Middle frontal gyrus (tissue), 1 donor: ENCODE measurements around the gene SGCD.

Experiments
- DNase-seq: peaks from one replicate; pipeline ENCODE4 v3.0.0-alpha.2; 2015; ENCODE audit warnings: low spot score; ENCODE audit errors: extremely low spot score

The SGCD gene

DNA sequence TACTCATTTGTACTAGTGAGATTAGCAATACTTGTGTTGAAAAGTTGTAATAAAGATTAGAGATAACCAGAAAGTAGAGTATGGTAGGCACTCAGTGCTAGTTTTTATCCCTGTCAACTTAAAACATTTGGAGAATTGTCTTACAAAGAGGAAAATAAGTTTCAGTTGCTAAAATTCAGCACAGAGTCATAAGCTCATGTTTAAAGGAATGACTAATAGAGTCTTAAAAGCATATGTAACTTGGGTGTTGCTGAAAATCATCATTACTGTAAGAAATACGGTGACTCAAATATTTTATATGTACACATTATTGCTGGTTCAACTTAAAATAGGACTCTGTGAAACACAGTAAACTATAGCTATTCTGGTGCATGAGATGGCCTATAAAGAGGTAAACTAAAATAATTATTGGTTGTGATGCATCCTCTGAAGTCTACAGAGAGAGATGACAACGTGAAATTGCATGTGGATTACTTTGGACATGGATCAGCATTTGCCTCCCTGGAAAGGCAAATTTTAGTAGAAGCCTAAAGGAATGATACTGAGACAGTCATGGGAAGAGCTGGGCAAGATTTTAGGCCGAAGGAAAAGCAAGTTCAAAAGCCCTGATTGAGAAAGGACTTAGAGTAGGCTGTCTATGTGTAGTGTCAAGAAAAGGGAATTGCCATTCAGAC is 34.6 kb downstream of the SGCD start:
- no peak for DNase-seq

DNA sequence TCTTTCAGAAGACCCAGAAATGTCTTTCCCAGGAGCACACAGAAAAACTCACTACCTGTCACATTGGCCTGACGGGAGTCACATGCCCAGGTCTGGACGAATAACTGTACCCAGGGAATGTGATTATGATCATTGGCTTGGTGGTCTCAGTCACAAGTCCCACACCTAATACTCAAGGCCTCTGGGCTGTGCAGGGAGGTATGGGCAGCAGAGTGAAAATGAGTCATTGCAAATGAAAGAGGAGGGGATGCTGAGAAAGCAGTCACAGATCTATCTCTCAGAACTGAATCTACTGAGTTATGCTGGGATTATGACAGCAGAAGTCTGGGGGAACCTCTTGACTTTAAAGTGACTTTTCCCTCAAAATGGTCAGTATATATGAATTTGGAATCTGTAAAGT is 36.9 kb downstream of the SGCD start:
- DNase-seq = no peak

DNA sequence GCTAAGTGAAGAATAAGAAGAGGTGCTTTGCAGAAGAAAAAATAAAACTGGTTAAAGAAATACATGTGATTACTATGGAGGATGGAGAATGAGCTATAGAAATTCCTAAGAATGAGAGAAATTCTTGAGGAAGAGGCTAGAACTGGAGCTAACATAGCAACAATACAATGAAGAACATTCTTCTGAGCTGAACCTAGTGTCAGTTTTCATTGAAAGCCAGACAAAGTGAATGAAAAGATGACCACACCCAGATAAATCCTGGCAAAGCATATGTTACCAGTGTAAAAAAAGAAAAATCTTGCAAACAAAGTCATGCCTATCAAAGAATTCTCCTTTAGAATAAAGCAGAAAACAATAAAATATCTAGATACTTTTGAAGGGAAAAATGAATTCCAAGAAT is 39.6 kb downstream of the SGCD start:
- DNase-seq = no peak

DNA sequence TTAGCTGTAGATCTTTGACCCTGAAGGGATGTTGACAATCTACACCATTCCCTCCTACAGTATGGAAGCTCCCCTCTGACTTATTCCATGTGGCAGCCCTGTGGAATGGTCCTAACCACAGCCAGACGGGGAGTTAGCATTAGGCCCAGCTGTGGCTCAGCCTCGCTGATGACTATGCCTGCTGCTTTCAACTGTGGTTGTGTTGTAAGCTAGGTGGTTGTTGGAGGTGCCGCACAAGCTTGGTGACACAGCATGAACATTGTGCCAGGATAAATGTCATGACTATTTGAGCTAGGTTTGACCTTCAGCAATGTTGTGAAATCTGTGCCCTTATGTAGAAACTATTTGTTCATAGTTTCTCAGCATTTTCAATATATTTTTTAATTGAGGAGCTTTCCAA is 40.6 kb downstream of the SGCD start:
- no peak for DNase-seq

DNA sequence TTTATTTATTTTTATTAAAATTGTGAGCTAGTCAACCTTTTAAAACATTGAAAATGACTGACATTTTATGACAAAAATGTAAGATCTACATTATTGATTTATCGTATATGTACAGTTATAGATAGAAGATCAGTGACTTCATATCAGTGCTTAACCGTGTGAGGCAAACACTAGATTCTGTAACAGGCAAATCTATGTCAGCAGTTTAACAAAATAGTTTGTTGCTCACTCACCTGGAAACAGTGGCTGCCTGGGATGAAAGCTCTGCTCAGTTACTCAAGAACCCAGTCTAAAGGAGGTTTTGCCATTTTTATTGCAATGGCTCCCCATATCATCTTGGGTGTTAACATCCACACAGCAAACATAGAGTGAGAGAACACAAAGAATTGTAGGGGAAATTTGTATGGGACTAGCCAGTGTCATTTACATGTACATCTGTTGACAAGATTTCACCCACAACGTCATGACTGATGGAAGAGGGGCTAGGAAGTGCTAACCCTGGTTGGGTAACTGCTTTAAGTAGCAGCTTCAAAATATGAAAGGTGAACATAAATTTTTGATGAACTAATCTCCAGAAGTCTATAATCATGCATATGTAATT is 49.0 kb downstream of the SGCD start:
- DNase-seq = no peak

DNA sequence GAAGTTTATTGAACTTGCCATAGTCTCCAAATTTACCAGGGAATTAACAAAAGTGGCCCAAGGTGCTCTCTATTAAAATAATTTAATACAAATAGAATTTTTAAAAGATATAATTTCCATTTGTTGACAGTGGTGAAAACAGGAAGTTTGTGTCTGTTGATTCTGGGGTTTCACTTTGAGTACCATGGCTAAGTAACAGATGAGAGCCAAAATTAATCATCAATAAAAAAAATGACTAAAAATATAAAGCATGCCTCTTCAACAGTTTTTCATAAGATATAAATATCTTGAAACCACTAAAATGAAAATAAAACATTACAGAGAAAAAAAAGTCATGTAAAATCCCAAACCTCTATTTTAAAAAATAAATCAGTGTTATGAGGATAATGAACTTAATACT is 49.8 kb downstream of the SGCD start:
- DNase-seq = no peak

DNA sequence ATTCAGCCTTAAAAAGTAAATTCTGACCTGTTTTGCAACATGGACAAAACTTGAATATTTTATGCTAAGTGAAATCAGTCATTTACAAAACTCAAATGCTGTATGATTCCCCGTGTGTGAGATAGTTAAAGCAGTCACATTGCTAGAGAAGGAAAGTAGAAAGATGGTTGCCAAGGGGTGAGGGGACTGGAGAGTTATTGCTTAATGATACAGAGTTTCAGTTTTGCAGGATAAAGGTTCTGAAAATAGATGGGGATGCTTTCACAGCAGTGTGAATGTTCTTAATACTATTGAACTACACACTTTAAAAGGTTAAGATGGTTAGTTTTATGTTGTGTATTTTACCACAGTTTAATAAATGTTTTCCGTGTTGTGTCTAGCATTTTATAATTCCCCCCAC is 51.2 kb downstream of the SGCD start:
- no peak for DNase-seq

DNA sequence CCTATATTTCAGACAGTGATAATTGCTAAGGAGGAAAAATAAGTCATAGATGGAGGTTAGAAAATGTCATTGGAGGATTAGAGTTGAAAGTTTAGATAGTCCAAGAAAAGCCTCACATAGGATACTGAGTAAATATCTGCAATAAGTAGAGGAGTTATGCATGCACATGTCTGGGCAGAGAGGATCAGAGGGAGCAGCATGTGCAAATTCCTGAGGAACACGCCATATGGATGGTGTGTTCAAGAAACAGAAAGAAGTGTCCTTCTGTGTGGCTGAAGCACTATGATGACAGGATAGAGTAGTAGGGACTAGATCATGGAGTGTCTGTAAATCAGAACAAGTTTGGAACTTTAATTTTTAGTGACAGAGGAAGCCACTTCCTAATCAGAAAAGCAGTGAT is 52.2 kb downstream of the SGCD start:
- DNase-seq = no peak

DNA sequence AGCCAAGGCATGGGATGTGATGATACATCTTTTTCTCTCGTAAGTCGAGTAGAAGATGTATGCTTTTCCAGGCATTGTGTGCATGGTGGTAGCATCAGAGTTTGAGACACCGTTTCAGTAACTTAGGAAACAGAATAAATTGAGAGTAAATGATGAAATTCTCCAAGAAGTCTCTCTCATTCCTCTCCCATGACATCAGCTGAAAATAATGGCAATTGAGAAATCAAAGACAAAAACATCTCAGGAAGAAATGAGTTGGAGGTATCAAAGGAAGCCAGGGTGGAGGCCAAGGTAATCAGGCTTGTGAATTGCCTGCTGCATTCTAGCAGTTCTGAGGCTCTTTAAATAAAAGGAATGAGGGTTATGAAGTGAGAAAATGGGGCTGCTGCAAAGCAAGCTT is 53.9 kb downstream of the SGCD start:
- DNase-seq = no peak

DNA sequence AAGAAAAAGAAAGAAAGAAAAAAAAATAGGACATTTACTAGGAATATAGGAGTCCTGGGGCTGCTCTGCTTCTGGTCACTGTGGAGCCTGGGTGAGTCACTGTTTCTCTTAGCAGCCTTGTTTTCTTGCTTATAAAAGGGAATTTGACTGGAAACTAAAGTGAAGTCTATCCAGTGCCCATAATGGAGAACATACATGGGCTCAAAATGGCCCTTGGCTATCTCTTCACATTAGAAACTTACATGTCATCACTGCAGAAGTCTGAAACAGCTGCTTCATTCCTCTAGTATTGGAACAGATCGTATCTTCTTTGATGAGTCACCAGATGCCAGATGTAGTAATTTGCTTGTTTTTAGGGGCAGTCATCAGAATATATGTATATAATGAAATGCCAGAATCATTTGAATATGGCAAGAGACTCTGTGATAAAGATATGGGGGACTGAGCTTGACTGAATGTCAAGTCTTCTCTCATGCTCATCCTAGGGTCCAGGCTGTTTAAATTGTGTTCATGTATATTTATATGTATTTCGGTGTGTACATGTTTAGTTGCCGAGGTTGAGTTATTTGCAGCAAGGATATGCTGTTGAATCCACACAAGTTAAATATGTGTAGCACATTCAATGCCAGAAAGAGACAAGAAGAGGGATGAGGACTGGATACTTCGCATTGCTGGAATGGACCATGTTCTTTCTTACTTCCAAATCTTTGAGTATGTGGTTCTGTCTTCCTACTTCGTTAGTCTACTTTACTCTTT is 56.7 kb downstream of the SGCD start:
- no peak for DNase-seq

DNA sequence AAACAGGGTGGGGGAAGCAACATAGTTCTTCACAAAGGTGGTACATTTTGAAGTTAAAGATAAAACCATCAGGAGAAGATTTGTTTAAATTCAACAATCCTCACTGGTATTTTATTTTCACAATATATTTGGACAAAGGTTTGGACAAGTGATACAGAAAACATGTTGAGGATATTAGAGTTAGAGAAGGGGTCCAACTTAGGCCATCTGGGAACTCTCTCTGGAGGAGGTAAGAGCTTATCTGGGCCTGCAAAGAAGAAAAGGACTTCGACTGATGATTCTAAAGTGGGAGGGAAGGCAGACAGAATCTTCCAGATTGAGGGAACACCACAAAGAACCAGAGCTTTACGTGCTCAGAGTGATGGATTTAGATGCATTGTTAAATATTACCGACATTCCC is 58.5 kb downstream of the SGCD start:
- DNase-seq = no peak

DNA sequence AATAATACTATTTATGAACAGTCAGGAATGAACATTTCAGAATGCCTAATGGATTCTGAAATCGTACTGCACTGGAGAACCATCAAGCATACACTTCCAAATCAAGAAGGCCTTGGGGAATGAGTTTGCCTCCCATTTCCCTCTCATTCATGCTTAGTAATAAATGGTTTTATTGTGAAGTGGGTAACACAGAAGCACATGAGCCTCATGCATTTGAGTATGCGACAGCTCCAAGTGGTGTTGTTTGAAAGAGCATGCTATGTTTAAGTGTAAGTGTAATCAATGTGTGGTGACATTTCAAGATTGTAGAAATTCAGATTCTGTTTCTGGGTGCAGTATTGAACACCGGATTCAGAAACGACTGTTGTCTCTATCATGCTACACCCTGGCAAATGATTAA is 60.0 kb downstream of the SGCD start:
- DNase-seq = no peak

DNA sequence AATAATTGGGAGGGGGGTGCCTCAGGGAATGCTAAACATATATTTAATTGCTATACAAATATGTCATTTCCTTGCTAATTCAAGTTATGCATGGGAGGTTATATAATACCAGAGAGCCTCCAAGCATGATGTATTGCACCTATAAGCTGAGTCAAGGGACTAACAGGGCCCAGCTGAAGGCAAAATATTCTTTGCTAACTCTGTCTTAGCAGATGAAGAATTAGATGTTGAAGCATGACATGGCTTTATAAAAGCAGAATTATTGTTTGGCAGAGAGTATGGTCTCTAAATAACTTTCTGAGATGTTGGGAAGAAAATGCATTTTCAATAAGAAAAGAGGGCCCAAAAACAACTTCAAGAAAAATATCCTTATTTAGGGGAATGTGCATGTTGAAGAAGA is 60.4 kb downstream of the SGCD start:
- no peak for DNase-seq

DNA sequence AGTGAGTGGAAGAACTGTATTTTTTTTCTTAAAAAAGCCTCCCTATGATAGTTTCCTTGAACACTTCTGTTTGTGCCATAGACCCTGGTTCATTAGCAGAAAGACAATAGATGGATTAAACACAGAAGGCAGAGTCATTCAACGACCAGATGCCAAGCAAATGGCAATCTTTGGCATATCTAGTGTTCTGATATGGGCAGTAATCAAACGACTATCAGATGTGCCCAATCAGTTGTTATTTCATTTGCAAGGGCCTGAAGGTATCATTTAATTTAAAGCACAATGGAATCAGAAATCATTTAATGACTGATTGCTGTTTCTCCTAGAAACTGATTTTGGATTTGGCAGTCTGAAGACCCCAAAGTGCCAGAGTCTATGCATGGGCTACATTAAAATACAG is 61.3 kb downstream of the SGCD start:
- DNase-seq = no peak

DNA sequence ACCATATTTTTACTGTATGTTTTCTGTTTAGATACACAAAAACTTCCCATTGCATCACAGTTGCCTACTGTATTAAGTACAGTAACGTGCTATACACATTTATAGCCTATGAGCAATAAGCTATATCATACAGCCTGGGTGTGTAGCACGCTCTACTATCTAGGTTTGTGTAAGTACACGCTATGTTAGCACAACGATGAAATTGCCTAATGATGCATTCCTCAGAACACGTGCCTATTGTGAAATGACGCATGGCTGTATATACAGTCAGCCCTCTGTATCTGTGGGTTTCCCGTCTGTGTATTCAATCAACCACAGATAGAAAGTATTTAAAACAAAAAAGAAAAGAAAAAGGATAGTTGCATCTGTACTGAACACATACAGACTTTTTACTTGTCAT is 64.2 kb downstream of the SGCD start:
- DNase-seq = no peak

DNA sequence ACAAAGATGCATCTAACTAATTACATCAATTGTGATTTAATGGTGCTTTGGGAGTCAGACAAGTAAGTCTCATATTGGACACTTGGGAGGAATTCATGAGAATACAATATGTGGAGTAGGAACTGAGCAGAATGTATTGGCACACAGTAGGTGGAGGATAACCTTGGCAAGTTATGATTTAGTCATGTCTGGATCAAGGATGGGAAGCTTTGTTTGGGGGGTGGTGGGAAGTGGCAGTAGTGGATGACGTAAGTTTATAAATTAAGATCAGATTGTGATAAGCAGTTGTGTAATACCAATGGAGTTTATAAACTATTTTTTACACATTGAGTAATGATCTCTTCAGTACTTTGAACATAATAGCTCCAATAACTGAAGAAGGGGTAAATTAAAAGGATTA is 67.0 kb downstream of the SGCD start:
- DNase-seq = no peak

DNA sequence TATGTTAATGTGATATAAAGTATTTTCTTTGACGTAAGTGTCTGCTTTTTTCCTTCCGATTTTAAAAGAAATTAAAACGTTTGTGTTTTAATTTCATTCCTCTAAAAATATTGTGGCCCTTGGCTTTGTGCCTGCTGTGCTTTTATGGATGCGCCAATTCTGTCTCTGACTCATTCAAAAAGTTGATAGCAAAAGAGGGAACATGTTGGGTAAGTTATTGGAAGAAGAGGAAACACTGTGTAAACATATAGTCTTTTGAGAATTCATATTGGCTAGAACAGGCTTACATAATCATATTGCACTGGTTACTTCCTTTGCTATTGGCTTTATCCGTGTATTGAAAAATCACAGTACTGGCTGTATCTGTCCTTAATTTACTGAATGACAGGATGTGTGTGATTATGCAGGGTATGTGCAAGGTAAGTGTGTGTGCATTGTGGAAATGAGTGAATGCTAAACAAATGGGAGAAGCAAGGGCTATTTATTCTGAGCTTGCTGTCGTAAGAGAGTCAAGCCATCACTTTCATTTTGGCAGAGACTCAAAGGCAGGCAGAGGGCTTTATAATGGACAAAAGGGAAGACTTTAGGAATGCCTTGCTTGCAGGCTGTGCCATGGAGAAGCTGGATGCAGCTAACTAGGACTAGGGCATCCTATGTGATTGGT is 67.8 kb downstream of the SGCD start:
- DNase-seq = no peak

DNA sequence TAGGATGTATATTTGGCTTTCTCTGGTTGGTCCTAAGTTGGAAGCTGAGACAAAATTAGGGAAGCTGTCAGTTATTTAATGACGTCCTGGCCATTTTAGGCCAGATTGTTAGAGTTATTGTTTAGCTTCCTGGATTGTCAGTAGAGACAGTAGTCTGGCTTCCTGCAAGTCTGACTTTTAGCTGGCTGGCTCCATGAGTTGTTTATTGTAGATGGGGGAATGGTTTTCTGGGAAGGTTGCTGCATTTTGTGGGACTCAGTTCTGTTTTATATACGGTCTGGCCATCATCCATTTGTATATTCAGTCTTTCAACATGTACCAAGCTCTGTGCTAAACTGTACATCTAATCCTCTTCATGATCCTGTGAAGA is 68.3 kb downstream of the SGCD start:
- DNase-seq = no peak

DNA sequence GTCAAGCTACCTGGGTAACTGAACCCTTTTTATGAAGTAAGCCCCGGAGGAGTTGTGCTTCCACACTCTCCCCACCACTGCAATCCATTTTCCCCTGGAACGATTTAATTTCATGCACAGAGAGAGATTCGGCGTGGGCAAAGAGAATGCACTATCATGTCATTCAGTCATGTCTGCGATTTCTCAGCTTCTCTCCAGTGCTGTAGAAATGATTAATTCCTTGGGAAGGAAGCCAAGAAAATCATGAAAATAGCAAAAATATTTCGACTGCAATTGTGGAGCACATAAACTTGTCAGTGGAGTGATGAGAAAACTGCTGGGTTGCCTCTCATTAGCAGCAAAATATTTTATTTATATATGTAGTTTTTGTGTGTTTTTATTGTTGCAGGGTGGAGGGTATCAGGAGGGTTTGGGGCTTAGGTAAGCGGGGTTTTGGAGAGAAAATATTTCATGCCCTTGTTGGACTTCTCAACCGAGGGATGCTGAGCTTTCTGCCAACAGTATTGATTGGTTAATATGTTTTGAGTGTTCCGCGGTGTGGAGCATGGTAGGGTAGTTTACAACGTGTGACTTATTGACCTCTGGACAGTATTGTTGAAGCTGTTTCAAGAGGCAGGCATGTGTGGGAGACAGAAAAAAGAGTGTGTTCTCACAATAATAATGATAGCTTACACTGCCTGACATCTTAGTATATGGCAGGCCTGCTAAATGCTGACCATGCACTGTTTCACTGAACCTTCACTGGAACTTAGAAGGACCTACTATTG is 69.3 kb downstream of the SGCD start:
- DNase-seq = no peak

DNA sequence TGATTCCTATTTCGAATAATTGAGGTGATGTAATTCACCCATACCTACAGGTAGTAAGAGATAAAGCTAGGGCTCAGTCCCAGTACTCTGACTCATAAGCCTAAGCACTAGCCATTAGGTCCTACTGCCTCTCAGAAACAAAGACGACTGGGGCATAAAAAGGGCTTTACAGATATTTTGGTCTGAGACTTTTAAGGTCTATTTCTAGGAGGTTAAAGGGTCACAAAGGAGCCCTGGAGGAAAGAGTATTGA is 69.8 kb downstream of the SGCD start:
- DNase-seq = no peak

DNA sequence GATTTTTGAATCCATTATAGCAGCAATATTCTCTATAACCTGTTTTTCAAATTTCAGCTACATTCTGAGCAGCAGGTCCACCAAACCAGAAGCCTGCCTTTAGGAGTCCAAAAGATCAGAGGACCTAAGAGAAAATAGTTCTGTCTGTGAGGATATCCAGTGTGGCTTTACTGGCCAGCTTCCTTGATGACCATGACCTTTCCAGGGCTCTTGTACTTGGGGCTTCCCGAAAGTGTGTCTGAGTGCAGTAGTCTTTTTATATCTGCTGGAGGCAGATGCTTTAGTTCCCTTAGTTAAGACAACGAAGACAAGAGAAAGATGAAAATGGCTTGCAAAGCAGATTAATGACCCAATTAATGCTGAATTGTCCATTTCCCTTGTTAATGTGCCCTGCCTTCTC is 72.4 kb downstream of the SGCD start:
- DNase-seq = no peak
